Measurements from ENCODE around the gene RAPGEF1. TPM values are rescaled to one million over a fixed set of nuclear protein-coding genes. Genes with fewer than 3 reads are reported as not detected.
"Not testable (repeated sequence)": the region's sequence is repeated elsewhere in the genome, so short reads cannot be mapped to it uniquely, and the experiment has no call there.

RAPGEF1 gene
- total RNA-seq, 1 donor from 2014 or later, result 144 TPM

- H3K27me3 ChIP-seq, result no peaks in the 10 kb centered on the region
- ATAC-seq, result no peak
- no peaks in the 10 kb centered on the region for H3K9me3 ChIP-seq
- DNase-seq, result no peak
- H3K27ac ChIP-seq, result peak overlapping the region; percentile 79
- H3K4me1 ChIP-seq, result peaks cover 71% of the 10 kb centered on the region
- H3K36me3 ChIP-seq, result no peaks in the 10 kb centered on the region
- intact Hi-C loops (cut with DNase I), result no loop called here
- TF ChIP-seq CTCF (IDR thresholded peaks at IDR 0.05), result no peak
- no peak overlapping the region for H3K4me3 ChIP-seq
Observed at GRCh38 chr9:131714821-131715220, 25.1 kb downstream of the RAPGEF1 start.

DNA sequence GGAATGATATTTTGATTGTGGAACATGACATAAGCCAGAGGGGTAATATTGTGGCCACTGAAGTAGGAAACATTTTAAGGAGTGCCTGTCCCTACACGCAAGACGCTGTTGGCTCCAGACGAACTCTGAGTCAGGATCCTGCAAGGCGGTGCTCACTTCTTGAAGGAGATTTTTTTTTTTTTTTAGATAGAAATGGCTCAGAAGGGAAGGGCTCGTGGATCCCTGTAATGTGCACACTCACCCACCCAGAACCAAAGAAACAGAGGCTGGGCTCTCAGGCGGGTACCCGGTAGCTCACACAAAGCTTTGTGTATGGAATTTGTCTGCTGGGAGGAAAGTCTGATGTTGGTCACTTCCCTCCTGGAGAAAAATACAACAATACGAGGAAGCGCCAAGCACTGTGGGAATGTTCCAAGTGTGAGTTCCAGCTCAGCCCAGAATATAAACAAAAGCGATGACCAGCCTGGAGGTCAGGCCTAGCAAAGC, 25.7 kb downstream of the RAPGEF1 start:
- Histone ChIP-seq H3K36me3 (no peaks in the 10 kb centered on the region), H3K27me3 (no peaks in the 10 kb centered on the region), H3K4me3 (no peak overlapping the region), H3K27ac (peak overlapping the region; percentile 79), H3K4me1 (peaks cover 75% of the 10 kb centered on the region), H3K9me3 (no peaks in the 10 kb centered on the region)
- intact Hi-C loops (cut with DNase I), result no loop called here
- DNase-seq, result no peak
- no peak for TF ChIP-seq CTCF (IDR thresholded peaks at IDR 0.05)
- peak; percentile 63 for ATAC-seq

DNA sequence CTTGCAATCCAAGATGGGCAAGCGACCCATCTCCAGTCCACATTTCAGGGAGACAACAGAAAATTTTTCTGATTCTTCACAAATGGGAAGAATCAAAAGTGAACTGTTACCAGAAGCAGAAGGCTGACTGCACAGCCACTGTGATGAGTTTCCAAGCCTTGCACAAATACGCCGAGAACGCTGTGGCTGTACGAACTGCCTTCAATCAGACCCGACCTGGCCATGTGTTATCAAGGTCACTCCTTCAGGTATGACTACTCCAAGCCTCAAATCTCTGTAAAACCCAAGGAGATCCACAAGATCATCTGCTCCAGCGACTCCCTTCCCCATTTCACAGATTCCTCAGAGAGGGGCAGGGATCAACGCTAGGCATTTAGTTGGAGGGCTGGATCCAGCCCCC, 26.9 kb downstream of the RAPGEF1 start:
- Histone ChIP-seq H3K27ac (peak overlapping the region; percentile 79), H3K9me3 (no peaks in the 10 kb centered on the region), H3K27me3 (no peaks in the 10 kb centered on the region), H3K4me1 (peaks cover 77% of the 10 kb centered on the region), H3K36me3 (no peaks in the 10 kb centered on the region), H3K4me3 (no peak overlapping the region)
- DNase-seq (no peak), ATAC-seq (no peak)
- intact Hi-C loops (cut with DNase I), result no loop called here
- TF ChIP-seq CTCF (IDR thresholded peaks at IDR 0.05), result no peak

DNA sequence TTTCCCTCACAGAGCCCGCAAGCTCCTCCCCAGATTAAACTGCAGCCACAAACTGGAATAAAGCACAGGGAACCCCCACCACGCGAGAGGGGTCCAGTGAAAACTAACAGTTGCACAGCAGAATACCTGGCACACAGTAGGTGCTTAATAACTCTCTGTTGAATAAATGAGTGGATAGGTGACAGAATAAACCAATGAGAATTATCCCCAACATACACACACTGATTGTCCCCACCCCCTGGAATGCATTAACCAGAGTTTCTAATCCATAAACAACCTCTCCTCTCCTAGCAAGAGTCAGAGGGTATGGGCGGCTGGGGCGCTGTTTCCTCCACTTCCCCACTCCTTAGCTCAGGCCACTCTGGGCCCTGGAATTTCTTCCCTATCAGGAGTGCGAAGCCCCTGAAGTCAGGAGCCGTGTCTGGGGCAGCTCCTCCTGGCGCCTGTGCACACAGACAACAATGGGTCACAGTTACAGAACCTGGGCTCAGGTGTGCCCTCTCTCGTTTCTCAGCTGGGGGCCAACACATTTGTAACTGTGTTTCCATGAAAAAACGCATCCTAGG, 27.6 kb downstream of the RAPGEF1 start:
- DNase-seq (no peak), ATAC-seq (no peak)
- TF ChIP-seq CTCF (IDR thresholded peaks at IDR 0.05), result no peak
- Histone ChIP-seq H3K27me3 (no peaks in the 10 kb centered on the region), H3K4me3 (no peak overlapping the region), H3K9me3 (no peaks in the 10 kb centered on the region), H3K36me3 (no peaks in the 10 kb centered on the region), H3K4me1 (peaks cover 85% of the 10 kb centered on the region), H3K27ac (peak overlapping the region; percentile 79)
- intact Hi-C loops (cut with DNase I), result no loop called here

DNA sequence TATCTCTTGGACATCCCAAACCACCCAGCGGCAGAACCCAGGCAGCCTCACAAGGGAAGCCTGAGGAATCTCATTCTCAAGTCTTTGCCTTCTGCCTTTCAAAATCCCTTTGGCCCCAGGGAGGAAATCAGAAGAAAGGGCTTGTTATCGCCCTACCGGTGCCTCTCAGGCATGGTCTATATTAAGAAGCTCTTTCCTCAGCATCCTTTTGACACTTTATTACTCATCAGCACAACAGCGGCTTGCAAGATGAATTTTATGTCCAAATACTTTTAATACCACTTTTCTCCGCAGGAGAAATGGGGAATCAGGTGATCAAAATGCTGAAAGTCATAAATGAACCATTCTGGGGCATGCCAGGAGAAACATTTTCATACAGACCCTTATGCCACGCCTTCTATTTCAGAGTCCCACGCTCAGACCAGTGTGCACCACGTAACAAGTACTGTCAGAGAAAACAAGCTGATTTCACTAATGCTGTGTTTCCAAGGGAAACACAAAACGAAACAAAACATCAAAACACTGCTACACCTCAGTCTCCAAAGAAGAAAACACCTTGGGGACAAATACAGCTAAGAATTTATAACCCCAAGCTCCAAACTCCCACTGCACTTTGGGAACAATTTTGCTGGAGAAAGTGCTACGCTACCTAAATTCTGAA, 30.0 kb downstream of the RAPGEF1 start:
- Histone ChIP-seq H3K9me3 (no peaks in the 10 kb centered on the region), H3K27ac (peak overlapping the region; percentile 65), H3K4me1 (peaks cover 85% of the 10 kb centered on the region), H3K4me3 (no peak overlapping the region), H3K36me3 (no peaks in the 10 kb centered on the region), H3K27me3 (no peaks in the 10 kb centered on the region)
- ATAC-seq (no peak), DNase-seq (no peak)
- no peak for TF ChIP-seq CTCF (IDR thresholded peaks at IDR 0.05)
- intact Hi-C loops (cut with DNase I), result no loop called here

DNA sequence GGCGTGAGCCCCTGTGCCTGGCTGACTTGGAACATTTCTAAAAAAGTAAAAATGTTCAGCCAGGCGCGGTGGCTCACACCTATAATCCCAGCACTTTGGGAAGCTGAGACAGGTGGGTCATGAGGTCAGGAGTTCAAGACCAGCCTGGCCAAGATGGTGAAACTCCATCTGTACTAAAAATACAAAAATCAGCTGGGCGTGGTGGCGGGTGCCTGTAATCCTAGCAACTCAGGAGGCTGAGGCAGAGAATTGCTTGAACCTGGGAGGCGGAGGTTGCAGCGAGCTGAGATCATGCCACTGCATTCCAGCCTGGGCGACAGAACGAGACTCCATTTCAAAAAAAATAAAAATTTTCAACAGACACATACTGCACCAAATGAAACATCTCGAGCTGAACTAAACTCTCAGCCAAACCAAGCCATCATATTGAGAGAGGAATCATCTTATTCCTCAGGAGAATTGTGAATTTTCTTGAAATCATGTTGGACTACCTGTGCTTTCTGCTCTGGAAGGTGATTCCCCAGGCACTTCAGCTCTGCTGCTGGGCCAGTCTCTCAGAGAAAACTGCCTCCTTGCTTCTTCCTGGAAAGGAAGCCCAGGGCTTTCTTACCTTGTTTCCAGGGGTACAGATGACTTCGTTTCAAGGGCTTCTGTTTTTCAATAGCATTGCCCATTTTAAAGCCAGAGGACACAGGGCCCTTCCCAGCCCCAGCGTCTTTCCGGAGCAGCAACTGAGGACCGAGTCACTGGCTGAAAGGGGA, 30.7 kb downstream of the RAPGEF1 start:
- DNase-seq; ATAC-seq; H3K9me3 ChIP-seq; intact Hi-C loops (cut with DNase I); H3K36me3 ChIP-seq; H3K27me3 ChIP-seq: not testable (repeated sequence)
- Histone ChIP-seq H3K4me1 (peaks cover 87% of the 10 kb centered on the region), H3K27ac (peak overlapping the region; percentile 65), H3K4me3 (peak overlapping the region; percentile 6)

All from upper lobe of right lung (tissue), 1 donor.